Neural progenitor cell (in vitro differentiated cells): ENCODE data around the gene DOCK7. TPM values are rescaled to one million over a fixed set of nuclear protein-coding genes. Genes with fewer than 3 reads are reported as not detected.
"Not testable (repeated sequence)": the region's sequence is repeated elsewhere in the genome, so short reads cannot be mapped to it uniquely, and the experiment has no call there.

Experiments used
- DNase-seq: peaks from one replicate; pipeline ENCODE4 v3.0.0-alpha.2; 2016; ENCODE audit warnings: low spot score
- H2AFZ ChIP-seq: fragments of 200-600 bp; sonication (generic); replicated peaks from 2 replicates; pipeline ENCODE4 v1.6.1; 2016; ENCODE audit warnings: antibody characterized with exemption
- H3F3A ChIP-seq: fragments of 200-600 bp; sonication (generic); 2 replicates; pipeline ENCODE4 v1.6.1; 2016; ENCODE audit warnings: antibody characterized with exemption, low read depth
- H3K27ac ChIP-seq: fragments of 200-600 bp; sonication (generic); 2 replicates; pipeline ENCODE4 v1.5.1; 2016; ENCODE audit warnings: mild to moderate bottlenecking
- H3K27me3 ChIP-seq: fragments of 200-600 bp; sonication (generic); 2 replicates; pipeline ENCODE4 v1.6.1; 2016; ENCODE audit warnings: mild to moderate bottlenecking, moderate library complexity
- H3K36me3 ChIP-seq: fragments of 200-600 bp; sonication (generic); 2 replicates; pipeline ENCODE4 v1.5.1; 2016
- H3K4me1 ChIP-seq: fragments of 200-600 bp; sonication (generic); 2 replicates; pipeline ENCODE4 v1.6.1; 2016; ENCODE audit warnings: mixed run types
- H3K4me2 ChIP-seq: fragments of 200-600 bp; sonication (generic); 2 replicates; pipeline ENCODE4 v1.6.1; 2016
- H3K4me3 ChIP-seq: fragments of 200-600 bp; sonication (generic); 2 replicates; pipeline ENCODE4 v1.5.1; 2016
- H3K79me2 ChIP-seq: fragments of 200-600 bp; sonication (generic); 2 replicates; pipeline ENCODE4 v1.6.1; 2016; ENCODE audit warnings: low read depth
- H3K9ac ChIP-seq: fragments of 200-600 bp; sonication (generic); 2 replicates; pipeline ENCODE4 v1.6.1; 2016
- H3K9me3 ChIP-seq: fragments of 200-600 bp; sonication (generic); 2 replicates; pipeline ENCODE4 v1.5.1; 2016; ENCODE audit warnings: low read depth
- H4K20me1 ChIP-seq: fragments of 200-600 bp; sonication (generic); 2 replicates; pipeline ENCODE4 v1.6.1; 2016; ENCODE audit warnings: low read depth
- H3K27ac Mint-ChIP-seq: 3 replicates; pipeline ENCODE4 v1.8.0; 2021; ENCODE audit warnings: mixed read lengths
- H3K27me3 Mint-ChIP-seq: 2 replicates; pipeline ENCODE4 v1.8.0; 2022; ENCODE audit warnings: low read depth, mild to moderate bottlenecking, inconsistent platforms, moderate library complexity, mixed read lengths; ENCODE audit not compliant: insufficient read depth
- H3K36me3 Mint-ChIP-seq: 3 replicates; pipeline ENCODE4 v1.8.0; 2021; ENCODE audit warnings: mixed read lengths
- H3K4me1 Mint-ChIP-seq: 3 replicates; pipeline ENCODE4 v1.8.0; 2021; ENCODE audit warnings: mixed read lengths
- H3K4me3 Mint-ChIP-seq: 3 replicates; pipeline ENCODE4 v1.8.0; 2021; ENCODE audit warnings: mild to moderate bottlenecking, moderate library complexity, mixed read lengths
- H3K9me3 Mint-ChIP-seq: 3 replicates; pipeline ENCODE4 v1.8.0; 2020; ENCODE audit warnings: mixed read lengths
- CTCF ChIP-seq: fragments of 200-600 bp; sonication (generic); IDR thresholded peaks from 2 replicates; pipeline ENCODE4 v1.5.1; 2017; ENCODE audit warnings: antibody characterized with exemption, mild to moderate bottlenecking
- EZH2 ChIP-seq: fragments of 200-600 bp; sonication (generic); IDR thresholded peaks from 2 replicates; pipeline ENCODE4 v1.6.1; 2017; ENCODE audit warnings: antibody characterized with exemption, mild to moderate bottlenecking, moderate library complexity
- EZH2phosphoT487 ChIP-seq: fragments of 200-600 bp; sonication (generic); IDR thresholded peaks from 2 replicates; pipeline ENCODE4 v1.6.1; 2017; ENCODE audit warnings: antibody characterized with exemption
- total RNA-seq: library from RNA; depleted of rRNA; stranded (reverse); fragments of >200 nt; gene quantifications from 2 replicates; pipeline ENCODE4 v1.2.3, GENCODE V29; 2015; ENCODE audit warnings: low replicate concordance

The DOCK7 gene
- total RNA-seq, 1 donor from 2014 or later, result 92.7 TPM

- TF ChIP-seq CTCF, result no peak
- TF ChIP-seq EZH2phosphoT487, result no peak
- no peak for TF ChIP-seq EZH2
- Histone ChIP-seq H3K36me3 (peaks cover 9% of the 10 kb centered on the region), H3K9ac (no peak overlapping the region), H3K4me1 (no peaks in the 10 kb centered on the region), H3K27me3 (no peaks in the 10 kb centered on the region), H2AFZ (no peak overlapping the region), H3K9me3 (no peaks in the 10 kb centered on the region), H3K4me2 (no peak overlapping the region), H3K27ac (no peak overlapping the region), H4K20me1 (no peaks in the 10 kb centered on the region), H3F3A (no peaks in the 10 kb centered on the region), H3K79me2 (no peaks in the 10 kb centered on the region), H3K4me3 (no peak overlapping the region)
- Mint-ChIP-seq H3K36me3 (peaks cover 6% of the 10 kb centered on the region), H3K27me3 (no peaks in the 10 kb centered on the region), H3K4me1 (no peaks in the 10 kb centered on the region), H3K27ac (no peak overlapping the region), H3K9me3 (no peaks in the 10 kb centered on the region), H3K4me3 (no peak overlapping the region)
- no peak for DNase-seq
Measured at GRCh38 chr1:62613325-62613727, 74.9 kb downstream of the DOCK7 start.

GRCh38 chr1:62612770-62613169 is 75.4 kb downstream of the DOCK7 start:
- Mint-ChIP-seq H3K27ac (no peak overlapping the region), H3K27me3 (no peaks in the 10 kb centered on the region), H3K9me3 (no peaks in the 10 kb centered on the region), H3K4me3 (no peak overlapping the region), H3K36me3 (peaks cover 6% of the 10 kb centered on the region), H3K4me1 (no peaks in the 10 kb centered on the region)
- Histone ChIP-seq H3F3A (no peaks in the 10 kb centered on the region), H3K4me2 (no peak overlapping the region), H3K4me3 (no peak overlapping the region), H2AFZ (no peak overlapping the region), H3K9me3 (no peaks in the 10 kb centered on the region), H3K4me1 (no peaks in the 10 kb centered on the region), H3K27me3 (no peaks in the 10 kb centered on the region), H3K79me2 (no peaks in the 10 kb centered on the region), H3K27ac (no peak overlapping the region), H3K9ac (no peak overlapping the region), H3K36me3 (peaks cover 5% of the 10 kb centered on the region), H4K20me1 (no peaks in the 10 kb centered on the region)
- no peak for TF ChIP-seq CTCF
- no peak for TF ChIP-seq EZH2
- no peak for TF ChIP-seq EZH2phosphoT487
- DNase-seq, result no peak

GRCh38 chr1:62610588-62610987 is 77.6 kb downstream of the DOCK7 start:
- H3K4me1 Mint-ChIP-seq, H3K36me3 ChIP-seq, H3K9ac ChIP-seq, H3K79me2 ChIP-seq, H3K4me3 Mint-ChIP-seq, DNase-seq, H3K9me3 ChIP-seq, H3F3A ChIP-seq, H3K27me3 Mint-ChIP-seq, H3K27me3 ChIP-seq, H3K4me1 ChIP-seq, H3K4me3 ChIP-seq, H3K27ac Mint-ChIP-seq, H3K4me2 ChIP-seq, H3K9me3 Mint-ChIP-seq, H3K27ac ChIP-seq, H3K36me3 Mint-ChIP-seq, H4K20me1 ChIP-seq, H2AFZ ChIP-seq: not testable (repeated sequence)

- H3K4me2 ChIP-seq, result no peak overlapping the region
- no peak overlapping the region for H3K4me3 Mint-ChIP-seq
- H3K36me3 ChIP-seq, result peaks cover 5% of the 10 kb centered on the region
- no peak overlapping the region for H3K4me3 ChIP-seq
- H3K27ac ChIP-seq, result no peak overlapping the region
- no peaks in the 10 kb centered on the region for H3K4me1 ChIP-seq
- H3K9ac ChIP-seq, result no peak overlapping the region
- no peaks in the 10 kb centered on the region for H3F3A ChIP-seq
- H3K27me3 Mint-ChIP-seq, result no peaks in the 10 kb centered on the region
- no peaks in the 10 kb centered on the region for H3K27me3 ChIP-seq
- H3K79me2 ChIP-seq, result no peaks in the 10 kb centered on the region
- H3K4me1 Mint-ChIP-seq, result peaks cover 3% of the 10 kb centered on the region
- H3K9me3 Mint-ChIP-seq, result no peaks in the 10 kb centered on the region
- no peaks in the 10 kb centered on the region for H3K9me3 ChIP-seq
- no peak overlapping the region for H3K27ac Mint-ChIP-seq
- H4K20me1 ChIP-seq, result no peaks in the 10 kb centered on the region
- peaks cover 7% of the 10 kb centered on the region for H3K36me3 Mint-ChIP-seq
- H2AFZ ChIP-seq, result no peak overlapping the region
- no peak for DNase-seq
- TF ChIP-seq CTCF (no peak), EZH2 (no peak), EZH2phosphoT487 (no peak)
Measured at GRCh38 chr1:62608905-62609304, 79.3 kb downstream of the DOCK7 start.
